Smooth muscle cell (in vitro differentiated cells): ENCODE results near the gene MAGEE1. TPM values are rescaled to one million over a fixed set of nuclear protein-coding genes. Genes with fewer than 3 reads are reported as not detected.

ENCODE experiments used
- DNase-seq: peaks from one replicate; lab custom pipeline; 2025; ENCODE audit not compliant: unreplicated experiment; lab: John Stamatoyannopoulos, UW
- H2AFZ ChIP-seq: fragments of 200-600 bp; sonication (generic); 2 replicates; pipeline ENCODE4 v1.6.0; 2016; ENCODE audit warnings: antibody characterized with exemption, low read depth, mild to moderate bottlenecking
- H3F3A ChIP-seq: fragments of 200-600 bp; sonication (generic); 2 replicates; pipeline ENCODE4 v1.6.0; 2017; ENCODE audit warnings: antibody characterized with exemption, low read depth
- H3K27ac ChIP-seq: fragments of 200-600 bp; sonication (generic); 2 replicates; pipeline ENCODE4 v1.5.1; 2016; ENCODE audit warnings: low read depth, mild to moderate bottlenecking
- H3K27me3 ChIP-seq: fragments of 200-600 bp; sonication (generic); 2 replicates; pipeline ENCODE4 v1.6.1; 2016; ENCODE audit warnings: low read depth, mild to moderate bottlenecking
- H3K36me3 ChIP-seq: fragments of 200-600 bp; sonication (generic); 2 replicates; pipeline ENCODE4 v1.5.1; 2016; ENCODE audit warnings: low read depth
- H3K4me1 ChIP-seq: fragments of 200-600 bp; sonication (generic); 2 replicates; pipeline ENCODE4 v1.5.1; 2016; ENCODE audit warnings: low read depth
- H3K4me2 ChIP-seq: fragments of 200-600 bp; sonication (generic); 2 replicates; pipeline ENCODE4 v1.6.0; 2016; ENCODE audit warnings: mild to moderate bottlenecking
- H3K4me3 ChIP-seq: fragments of 200-600 bp; sonication (generic); 2 replicates; pipeline ENCODE4 v1.5.1; 2016; ENCODE audit warnings: mild to moderate bottlenecking
- H3K79me2 ChIP-seq: fragments of 200-600 bp; sonication (generic); 2 replicates; pipeline ENCODE4 v1.6.0; 2016; ENCODE audit warnings: low read depth, mild to moderate bottlenecking
- H3K9ac ChIP-seq: fragments of 200-600 bp; sonication (generic); 2 replicates; pipeline ENCODE4 v1.6.0; 2016; ENCODE audit warnings: low read depth
- H3K9me3 ChIP-seq: fragments of 200-600 bp; sonication (generic); replicated peaks from 2 replicates; pipeline ENCODE4 v1.5.1; 2016; ENCODE audit warnings: low read depth
- H4K20me1 ChIP-seq: fragments of 200-600 bp; sonication (generic); 2 replicates; pipeline ENCODE4 v1.6.0; 2016; ENCODE audit warnings: low read depth
- CTCF ChIP-seq: fragments of 200-600 bp; sonication (generic); IDR thresholded peaks from 2 replicates; pipeline ENCODE4 v1.5.1; 2017; ENCODE audit warnings: borderline replicate concordance, mild to moderate bottlenecking, antibody characterized with exemption; ENCODE audit not compliant: insufficient read depth, poor library complexity, severe bottlenecking
- WGBS: methylation state at CpG from one replicate; pipeline ENCODE4 v1.1.7; 2016; ENCODE audit warnings: low lambda C conversion rate; 5-methylcytosine and 5-hydroxymethylcytosine counted together
- polyA plus RNA-seq: library from polyadenylated mRNA; unstranded; fragments of >200 nt; fragmentation: Nextera tagmentation; extraction: Ambion mirVana; gene quantifications from 2 replicates; pipeline ENCODE4 v1.2.1, GENCODE V29; 2016
- total RNA-seq: library from RNA; depleted of rRNA; stranded (reverse); fragments of >200 nt; gene quantifications from 2 replicates; pipeline ENCODE4 v1.2.3, GENCODE V29; 2014

Gene MAGEE1
- total RNA-seq = 0.81 and 1.1 TPM in 2 replicates
- 0.15 TPM in 1 of 2 replicates, not detected in the other for polyA plus RNA-seq

- no peaks in the 10 kb centered on the region for H3K36me3 ChIP-seq
- H3K27ac ChIP-seq = no peak within 1 kb of the TSS
- no peak within 1 kb of the TSS for H3K9ac ChIP-seq
- peak; percentile 18 for DNase-seq
- peak within 1 kb of the TSS; percentile 87 for H2AFZ ChIP-seq
- no peak for TF ChIP-seq CTCF
- no peaks in the 10 kb centered on the region for H3K4me1 ChIP-seq
- H3K79me2 ChIP-seq = no peaks in the 10 kb centered on the region
- no peaks in the 10 kb centered on the region for H3K27me3 ChIP-seq
- H4K20me1 ChIP-seq = no peaks in the 10 kb centered on the region
- H3F3A ChIP-seq = no peaks in the 10 kb centered on the region
- H3K4me3 ChIP-seq = peak within 1 kb of the TSS; percentile 67
- WGBS = 37% methylated on average over 41 of the region's 42 CpGs
- no peaks in the 10 kb centered on the region for H3K9me3 ChIP-seq
- peak within 1 kb of the TSS; percentile 84 for H3K4me2 ChIP-seq
Measured at GRCh38 chrX:76427560-76428242, at the start of gene MAGEE1. TSS of gene MAGEE1 (plus strand) at chrX:76427710. CDS start at chrX:76427931, 221 bp downstream.

GRCh38 chrX:76398970-76399369 lies 28.5 kb upstream of the MAGEE1 start:
- Histone ChIP-seq H3K27ac (no peak overlapping the region), H4K20me1 (no peaks in the 10 kb centered on the region), H3F3A (no peaks in the 10 kb centered on the region), H3K4me3 (no peak overlapping the region), H3K27me3 (no peaks in the 10 kb centered on the region), H3K9ac (no peak overlapping the region), H3K79me2 (no peaks in the 10 kb centered on the region), H3K36me3 (no peaks in the 10 kb centered on the region), H2AFZ (no peak overlapping the region), H3K4me2 (no peak overlapping the region), H3K9me3 (no peaks in the 10 kb centered on the region), H3K4me1 (no peaks in the 10 kb centered on the region)
- no peak for DNase-seq
- TF ChIP-seq CTCF = no peak

- WGBS = 41% methylated on average over 2 of the region's 2 CpGs
- H3K79me2 ChIP-seq = no peaks in the 10 kb centered on the region
- no peak overlapping the region for H2AFZ ChIP-seq
- no peaks in the 10 kb centered on the region for H3K36me3 ChIP-seq
- H3K27me3 ChIP-seq = no peaks in the 10 kb centered on the region
- TF ChIP-seq CTCF = no peak
- no peak overlapping the region for H3K27ac ChIP-seq
- H3K4me1 ChIP-seq = no peaks in the 10 kb centered on the region
- H4K20me1 ChIP-seq = no peaks in the 10 kb centered on the region
- no peaks in the 10 kb centered on the region for H3K9me3 ChIP-seq
- H3K9ac ChIP-seq = no peak overlapping the region
- no peaks in the 10 kb centered on the region for H3F3A ChIP-seq
- no peak for DNase-seq
- no peak overlapping the region for H3K4me3 ChIP-seq
- H3K4me2 ChIP-seq = no peak overlapping the region
Measured at GRCh38 chrX:76407795-76408194, 19.7 kb upstream of the MAGEE1 start.

- no peak overlapping the region for H2AFZ ChIP-seq
- no peak overlapping the region for H3K9ac ChIP-seq
- H3K4me3 ChIP-seq = no peak overlapping the region
- H4K20me1 ChIP-seq = no peaks in the 10 kb centered on the region
- no peak for TF ChIP-seq CTCF
- 72% methylated on average over 1 of the region's 1 CpG for WGBS
- no peaks in the 10 kb centered on the region for H3K36me3 ChIP-seq
- H3K79me2 ChIP-seq = no peaks in the 10 kb centered on the region
- no peak overlapping the region for H3K27ac ChIP-seq
- H3F3A ChIP-seq = no peaks in the 10 kb centered on the region
- H3K27me3 ChIP-seq = no peaks in the 10 kb centered on the region
- no peak for DNase-seq
- H3K4me2 ChIP-seq = no peak overlapping the region
- no peaks in the 10 kb centered on the region for H3K4me1 ChIP-seq
- H3K9me3 ChIP-seq = no peaks in the 10 kb centered on the region
Measured at GRCh38 chrX:76420237-76420636, 7.3 kb upstream of the MAGEE1 start.
